ENCODE data around the gene SULF2. TPM values are rescaled to one million over a fixed set of nuclear protein-coding genes. Genes with fewer than 3 reads are reported as not detected.

The SULF2 gene
- total and polyA plus RNA-seq, 9 of the 15 experiments (the other 6 are each of a cell fraction or from before 2014, with no cell fraction given), result 0.33 TPM; not detected in 8

GRCh38 chr20:47696856-47697255, 88.4 kb downstream of the SULF2 start:
- FAIRE-seq, result no peak
- Histone ChIP-seq H3K4me2 (ENCODE audit: insufficient read depth, low read length) (no peak overlapping the region), H4K20me1 (replicated peaks; ENCODE audit: control insufficient read depth, insufficient read depth, low read length) (no peaks in the 10 kb centered on the region; the same call in 1 of the 2 replicates), H3K4me1 (replicated peaks in 1 of 2; ENCODE audit: control insufficient read depth in 2 of 2, insufficient read depth in 2 of 2, low read length in 2 of 2) (no peaks in the 10 kb centered on the region), H3K27ac (ENCODE audit: extremely low read depth, low read depth, low read length) (no peak overlapping the region), H3K27me3 (ENCODE audit: control insufficient read depth in 2 of 2, insufficient read depth in 2 of 2, low read length in 2 of 2) (peaks cover 29 to 55% of the 10 kb centered on the region in 2 experiments; a peak in 4 of 5 replicates), H3K9me3 (replicated peaks; ENCODE audit: control insufficient read depth, insufficient read depth, low read depth, low read length) (no peaks in the 10 kb centered on the region), H3K9ac (ENCODE audit: insufficient read depth in 1 of 2, low read depth in 2 of 2, low read length in 2 of 2) (no peak overlapping the region), H3K79me2 (ENCODE audit: control insufficient read depth, insufficient read depth, low read length) (no peaks in the 10 kb centered on the region), H3K4me3 (no peak overlapping the region), H2AFZ (ENCODE audit: low read depth, low read length) (no peak overlapping the region), H3K36me3 (ENCODE audit: control insufficient read depth, insufficient read depth, low read length) (no peaks in the 10 kb centered on the region), H3K9me1 (ENCODE audit: control insufficient read depth, insufficient read depth, low read length) (no peaks in the 10 kb centered on the region)
- no peak for ATAC-seq
- no peak for TF ChIP-seq BRCA1 (IDR thresholded peaks at IDR 0.05)
- TF ChIP-seq BRCA1 (CRISPR knock-in tag; IDR thresholded peaks at IDR 0.05), result no peak
- TF ChIP-seq ZBTB11 (CRISPR knock-in tag; IDR thresholded peaks at IDR 0.05), result 0 out of 6 replicates have a peak, but pooled peaks of 1 of the 3 experiments have one; percentile 7
- POLR2A ChIA-PET, result interaction anchor here (0.7 kb wide), 1 partner anchor 24 kb away, joined by 4 read pairs; no protein-coding TSS in a partner anchor
- intact Hi-C loops (cut with micrococcal nuclease), result no loop called here
- no peak for DNase-seq (ENCODE audit: extremely low read depth in 1 of 4, low spot score in 3 of 4)
- no TSS peak for BruUV-seq (replicated peaks)
- 2% methylated on average over 11 of the region's 11 CpGs for WGBS (ENCODE audit: insufficient coverage, low coverage, missing lambda C conversion rate)
- in situ Hi-C loops (cut with MboI), result no loop called here
- CTCF ChIA-PET (ENCODE audit: low intra/inter-chr PET ratio), result no interaction called here
